Liver (tissue), 9 donors: ENCODE data around the gene GPR141. TPM values are rescaled to one million over a fixed set of nuclear protein-coding genes. Genes with fewer than 3 reads are reported as not detected.

Experiments
- DNase-seq: peaks from one replicate; pipeline ENCODE4 v3.0.0-alpha.2; 2017; ENCODE audit warnings: low spot score
- H3K27ac ChIP-seq, 2 donors: one replicate each; pipeline ENCODE4 v1.7.0; 2013; ENCODE audit warnings: inconsistent platforms in 2 of 2, low read length in 2 of 2, control low read depth in 1 of 2, low read depth in 1 of 2, mild to moderate bottlenecking in 1 of 2
- H3K27me3 ChIP-seq, 4 donors: one replicate each; pipeline versions ENCODE4 v1.6.1 to v1.7.0; 2013; ENCODE audit warnings: low read length in 3 of 4, inconsistent platforms in 1 of 4, mild to moderate bottlenecking in 1 of 4, moderate library complexity in 1 of 4; ENCODE audit not compliant: control insufficient read depth in 4 of 4, insufficient read depth in 4 of 4
- H3K36me3 ChIP-seq, 4 donors: one replicate each; pipeline versions ENCODE4 v1.6.1 to v1.7.0; 2013; ENCODE audit warnings: low read length in 3 of 4, mild to moderate bottlenecking in 3 of 4, low read depth in 1 of 4, moderate library complexity in 1 of 4; ENCODE audit not compliant: control insufficient read depth in 4 of 4, insufficient read depth in 3 of 4
- H3K4me1 ChIP-seq, 4 donors: one replicate each; pipeline versions ENCODE4 v1.6.1 to v1.7.0; 2013; ENCODE audit warnings: low read length in 3 of 4, mild to moderate bottlenecking in 3 of 4, moderate library complexity in 1 of 4; ENCODE audit not compliant: control insufficient read depth in 4 of 4, insufficient read depth in 4 of 4
- H3K4me3 ChIP-seq, 3 donors: one replicate each; pipeline versions ENCODE4 v1.6.1 to v1.7.0; 2013; ENCODE audit warnings: low read length in 3 of 3, control low read depth in 1 of 3, low read depth in 1 of 3, mild to moderate bottlenecking in 1 of 3
- H3K9ac ChIP-seq, 2 donors: one replicate each; pipeline ENCODE4 v1.7.0; 2013; ENCODE audit warnings: low read length in 2 of 2, mild to moderate bottlenecking in 2 of 2, moderate library complexity in 2 of 2, control low read depth in 1 of 2, low read depth in 1 of 2
- H3K9me3 ChIP-seq, 4 donors: one replicate each; pipeline versions ENCODE4 v1.6.1 to v1.7.0; 2013; ENCODE audit warnings: low read length in 3 of 4; ENCODE audit not compliant: control insufficient read depth in 4 of 4
- ATF3 ChIP-seq: IDR thresholded peaks from 2 replicates; pipeline ENCODE4 v1.6.1; 2016; ENCODE audit warnings: antibody characterized with exemption
- CTCF ChIP-seq: fragments of 150-350 bp; IDR thresholded peaks from 2 replicates; pipeline ENCODE4 v1.5.1; 2017; ENCODE audit warnings: improper control_type of control experiment, low read depth, low read length; ENCODE audit not compliant: missing input control
- EGR1 ChIP-seq, 2 donors: IDR thresholded peaks; 2 replicates each; pipeline ENCODE4 v1.6.1; 2016 to 2018; ENCODE audit warnings: antibody characterized with exemption in 2 of 2, low read depth in 2 of 2
- FOXA1 ChIP-seq: IDR thresholded peaks from 2 replicates; pipeline ENCODE4 v1.6.1; 2016; ENCODE audit warnings: antibody characterized with exemption
- FOXA2 ChIP-seq: IDR thresholded peaks from 2 replicates; pipeline ENCODE4 v1.6.1; 2016; ENCODE audit warnings: antibody characterized with exemption
- GABPA ChIP-seq, 2 donors: IDR thresholded peaks in 1 of 2; conservative IDR thresholded peaks in 1 of 2; 2 replicates each; pipeline ENCODE4 v1.6.1; 2016; ENCODE audit warnings: antibody characterized with exemption in 2 of 2, mild to moderate bottlenecking in 1 of 2, moderate library complexity in 1 of 2
- HNF4A ChIP-seq, 2 donors: conservative IDR thresholded peaks; 2 replicates each; pipeline ENCODE4 v1.6.1; 2016; ENCODE audit warnings: antibody characterized with exemption in 2 of 2, mild to moderate bottlenecking in 2 of 2
- HNF4G ChIP-seq: IDR thresholded peaks from 2 replicates; pipeline ENCODE4 v1.6.1; 2016; ENCODE audit warnings: antibody characterized with exemption
- JUND ChIP-seq, 2 donors: IDR thresholded peaks; 2 replicates each; pipeline ENCODE4 v1.6.1; 2016; ENCODE audit warnings: antibody characterized with exemption in 2 of 2
- MAX ChIP-seq: IDR thresholded peaks from 2 replicates; pipeline ENCODE4 v1.6.1; 2016; ENCODE audit warnings: antibody characterized with exemption
- NR2F2 ChIP-seq: IDR thresholded peaks from 2 replicates; pipeline ENCODE4 v1.6.1; 2016; ENCODE audit warnings: antibody characterized with exemption
- RAD21 ChIP-seq, 2 donors: IDR thresholded peaks; 2 replicates each; pipeline ENCODE4 v1.6.1; 2016; ENCODE audit warnings: antibody characterized with exemption in 2 of 2, mild to moderate bottlenecking in 2 of 2
- REST ChIP-seq: IDR thresholded peaks from 2 replicates; pipeline ENCODE4 v1.6.1; 2016; ENCODE audit warnings: antibody characterized with exemption, mild to moderate bottlenecking
- RXRA ChIP-seq, 2 donors: IDR thresholded peaks; 2 replicates each; pipeline ENCODE4 v1.6.1; 2017 to 2018; ENCODE audit warnings: antibody characterized with exemption in 2 of 2, mild to moderate bottlenecking in 1 of 2
- SP1 ChIP-seq: IDR thresholded peaks from 2 replicates; pipeline ENCODE4 v1.6.1; 2018; ENCODE audit warnings: antibody characterized with exemption, mild to moderate bottlenecking
- TAF1 ChIP-seq: conservative IDR thresholded peaks from 2 replicates; pipeline ENCODE4 v1.6.1; 2016; ENCODE audit warnings: antibody characterized with exemption, mild to moderate bottlenecking
- YY1 ChIP-seq: IDR thresholded peaks from 2 replicates; pipeline ENCODE4 v1.6.1; 2016; ENCODE audit warnings: antibody characterized with exemption, mild to moderate bottlenecking
- ZBTB33 ChIP-seq: IDR thresholded peaks from 2 replicates; pipeline ENCODE4 v1.6.1; 2016; ENCODE audit warnings: antibody characterized with exemption
- WGBS: extraction: QIAGEN DNeasy Blood & Tissue Kit; methylation state at CpG from one replicate; pipeline ENCODE4 v1.1.7; 2013; 5-methylcytosine and 5-hydroxymethylcytosine counted together
- polyA plus RNA-seq, 2 donors: library from polyadenylated mRNA; stranded (reverse) in 1 of 2; unstranded in 1 of 2; fragments of 200-250 nt in 1 of 2; fragments of >200 nt in 1 of 2; fragmentation: Nextera tagmentation in 1 of 2; extraction: Ambion mirVana in 1 of 2; gene quantifications; one replicate each; pipeline versions ENCODE4 v1.2.1 to v1.2.3, GENCODE V29; 2013 to 2015
- total RNA-seq, 2 donors: library from RNA; depleted of rRNA; stranded (reverse); fragments of >200 nt; gene quantifications; one replicate each; pipeline ENCODE4 v1.2.3, GENCODE V29; 2014
- donor health status: healthy.
- donor health status: healthy.
- donor health status: healthy.
- donor health status: healthy.
- donor health status: healthy.

The GPR141 gene
- total and polyA plus RNA-seq, 4 donors, result 0.28 to 2.9 (median 1.4) TPM; not detected in 1

- Histone ChIP-seq H3K4me1 (no peaks in the 10 kb centered on the region), H3K27ac (no peak overlapping the region)
- TF ChIP-seq GABPA (IDR thresholded peaks at IDR 0.05 in 1 of 2, conservative IDR thresholded peaks at IDR 0.05 in 1 of 2), result no peak
- TF ChIP-seq ATF3, result no peak
- no peak for TF ChIP-seq JUND (IDR thresholded peaks at IDR 0.05)
- TF ChIP-seq SP1, result no peak
- no peak for TF ChIP-seq CTCF
- no peak for TF ChIP-seq TAF1
- no peak for TF ChIP-seq RAD21 (IDR thresholded peaks at IDR 0.05)
- TF ChIP-seq FOXA1, result no peak
- TF ChIP-seq EGR1 (IDR thresholded peaks at IDR 0.05; ENCODE audit: low read depth in 2 of 2), result no peak
- TF ChIP-seq RXRA (IDR thresholded peaks at IDR 0.05), result no peak
- TF ChIP-seq FOXA2, result no peak
Observed at GRCh38 chr7:37758501-37759045, 75.0 kb downstream of the GPR141 start.

GRCh38 chr7:37759526-37759925 is 76.0 kb downstream of the GPR141 start:
- Histone ChIP-seq H3K27ac (no peak overlapping the region), H3K4me1 (no peaks in the 10 kb centered on the region), H3K27me3 (no peaks in the 10 kb centered on the region), H3K36me3 (no peaks in the 10 kb centered on the region), H3K9ac (no peak overlapping the region), H3K9me3 (no peaks in the 10 kb centered on the region), H3K4me3 (no peak overlapping the region)
- 62% methylated on average over 5 of the region's 5 CpGs for WGBS
- DNase-seq, result no peak
- TF ChIP-seq RAD21 (IDR thresholded peaks at IDR 0.05), result no peak

More at GRCh38 chr7:37758501-37759045, 75.0 kb downstream of the GPR141 start:
- Histone ChIP-seq H3K9ac (no peak overlapping the region), H3K4me3 (no peak overlapping the region), H3K27me3 (no peaks in the 10 kb centered on the region), H3K36me3 (no peaks in the 10 kb centered on the region), H3K9me3 (no peaks in the 10 kb centered on the region)
- WGBS, result 69% methylated on average over 3 of the region's 3 CpGs
- DNase-seq, result no peak

GRCh38 chr7:37765421-37765829 is 81.9 kb downstream of the GPR141 start:
- Histone ChIP-seq H3K9me3 (no peaks in the 10 kb centered on the region), H3K36me3 (no peaks in the 10 kb centered on the region), H3K27ac (no peak overlapping the region), H3K27me3 (no peaks in the 10 kb centered on the region), H3K9ac (no peak overlapping the region), H3K4me3 (no peak overlapping the region), H3K4me1 (no peaks in the 10 kb centered on the region)
- TF ChIP-seq FOXA2, result no peak
- TF ChIP-seq EGR1 (IDR thresholded peaks at IDR 0.05; ENCODE audit: low read depth in 2 of 2), result no peak
- no peak for TF ChIP-seq GABPA (IDR thresholded peaks at IDR 0.05 in 1 of 2, conservative IDR thresholded peaks at IDR 0.05 in 1 of 2)
- TF ChIP-seq TAF1, result no peak
- TF ChIP-seq JUND (IDR thresholded peaks at IDR 0.05), result no peak
- TF ChIP-seq ZBTB33, result no peak
- TF ChIP-seq HNF4A (conservative IDR thresholded peaks at IDR 0.05), result no peak
- TF ChIP-seq RAD21 (IDR thresholded peaks at IDR 0.05), result no peak
- no peak for TF ChIP-seq MAX
- TF ChIP-seq SP1, result no peak
- TF ChIP-seq FOXA1, result no peak
- TF ChIP-seq RXRA (IDR thresholded peaks at IDR 0.05), result no peak
- TF ChIP-seq REST, result no peak
- no peak for TF ChIP-seq YY1
- no peak for TF ChIP-seq CTCF
- TF ChIP-seq HNF4G, result no peak
- TF ChIP-seq NR2F2, result no peak
- 70% methylated on average over 4 of the region's 4 CpGs for WGBS
- no peak for DNase-seq
